Measurements from ENCODE around the gene ISL2. TPM values are rescaled to one million over a fixed set of nuclear protein-coding genes. Genes with fewer than 3 reads are reported as not detected.

The ISL2 gene
- total and polyA plus RNA-seq, 2 of the 13 experiments (the other 11 are each of a cell fraction or from before 2014, with no cell fraction given), result 4.3 to 5.1 TPM

- TF ChIP-seq MEF2D (CRISPR knock-in tag; IDR thresholded peaks at IDR 0.05) (0 out of 2 replicates have a peak, but pooled peaks have one; percentile 39), REPIN1 (CRISPR knock-in tag; IDR thresholded peaks at IDR 0.05; ENCODE audit: borderline replicate concordance, low read depth) (peak; percentile 89), RFXAP (CRISPR knock-in tag; IDR thresholded peaks at IDR 0.05; ENCODE audit: borderline replicate concordance) (0 out of 2 replicates have a peak, but pooled peaks have one; percentile 66), YEATS4 (CRISPR knock-in tag; IDR thresholded peaks at IDR 0.05; ENCODE audit: borderline replicate concordance) (peak; percentile 82), ZNF704 (CRISPR knock-in tag; IDR thresholded peaks at IDR 0.05; ENCODE audit: borderline replicate concordance) (peak; percentile 97), ZNF773 (CRISPR knock-in tag; IDR thresholded peaks at IDR 0.05; ENCODE audit: borderline replicate concordance) (peak; percentile 38; the same call in 1 of the 2 replicates), ZHX1 (CRISPR knock-in tag; IDR thresholded peaks at IDR 0.05; ENCODE audit: low read depth) (no peak), ZNF513 (CRISPR knock-in tag; conservative IDR thresholded peaks at IDR 0.05) (no peak), TERF1 (CRISPR knock-in tag; IDR thresholded peaks at IDR 0.05) (no peak), HNF1B (CRISPR knock-in tag; IDR thresholded peaks at IDR 0.05) (0 out of 2 replicates have a peak, but pooled peaks have one; percentile 18), GRHL1 (CRISPR knock-in tag; conservative IDR thresholded peaks at IDR 0.05) (no peak), TSC22D2 (CRISPR knock-in tag; IDR thresholded peaks at IDR 0.05; ENCODE audit: borderline replicate concordance) (peak; percentile 4; the same call in 1 of the 2 replicates), ZBTB38 (CRISPR knock-in tag; IDR thresholded peaks at IDR 0.05) (peak; percentile 49; the same call in 1 of the 2 replicates), POGK (CRISPR knock-in tag; conservative IDR thresholded peaks at IDR 0.05) (0 out of 2 replicates have a peak, but pooled peaks have one; percentile 54)
These were observed 1.3 kb downstream of the ISL2 start (continued) for GRCh38 chr15:76337696-76338485.
